Activated T-cell treated with anti-CD3 and anti-CD28 coated beads, Interleukin-2, amount 50 U/mL, for 72 hours (primary cell): ENCODE results near the gene PRRT1B. TPM values are rescaled to one million over a fixed set of nuclear protein-coding genes. Genes with fewer than 3 reads are reported as not detected.
A peak's percentile ranks its signal among the peaks of the same experiment; 100 is the strongest.

ENCODE experiments used
- ATAC-seq, 2 donors: fragments of 150-1000 bp; cut with Tn5 transposase; replicated peaks in 1 of 2; 2 replicates each; pipeline ENCODE4 v1.10.0; 2021; ENCODE audit warnings: moderate library complexity in 2 of 2, mild to moderate bottlenecking in 1 of 2
- DNase-seq, 2 donors: peaks; one replicate each; pipeline ENCODE4 v3.0.0; 2021 to 2022; ENCODE audit warnings: mixed read lengths in 1 of 2
- H3K27ac Mint-ChIP-seq: one replicate; pipeline ENCODE4 v1.8.0; 2022; ENCODE audit warnings: mild to moderate bottlenecking, moderate library complexity, mixed read lengths
- H3K27me3 Mint-ChIP-seq: one replicate; pipeline ENCODE4 v1.8.0; 2022; ENCODE audit warnings: low read depth, mixed read lengths
- H3K36me3 Mint-ChIP-seq, 2 donors: one replicate each; pipeline ENCODE4 v1.8.0; 2022; ENCODE audit warnings: mixed read lengths in 2 of 2, mild to moderate bottlenecking in 1 of 2; ENCODE audit not compliant: insufficient read depth in 2 of 2
- H3K4me1 Mint-ChIP-seq: one replicate; pipeline ENCODE4 v1.8.0; 2022; ENCODE audit warnings: low read depth, mixed read lengths
- H3K4me3 Mint-ChIP-seq, 2 donors: one replicate each; pipeline ENCODE4 v1.8.0; 2022; ENCODE audit warnings: mild to moderate bottlenecking in 2 of 2, mixed read lengths in 2 of 2, moderate library complexity in 2 of 2
- H3K9me3 Mint-ChIP-seq, 2 donors: one replicate each; pipeline ENCODE4 v1.8.0; 2022; ENCODE audit warnings: mixed read lengths in 2 of 2
- total RNA-seq, 2 donors: library from RNA; stranded (reverse); gene quantifications; one replicate each; pipeline ENCODE4 v1.2.3, GENCODE V29; 2022

PRRT1B gene
- total RNA-seq, 2 donors from 2014 or later: not detected

DNA sequence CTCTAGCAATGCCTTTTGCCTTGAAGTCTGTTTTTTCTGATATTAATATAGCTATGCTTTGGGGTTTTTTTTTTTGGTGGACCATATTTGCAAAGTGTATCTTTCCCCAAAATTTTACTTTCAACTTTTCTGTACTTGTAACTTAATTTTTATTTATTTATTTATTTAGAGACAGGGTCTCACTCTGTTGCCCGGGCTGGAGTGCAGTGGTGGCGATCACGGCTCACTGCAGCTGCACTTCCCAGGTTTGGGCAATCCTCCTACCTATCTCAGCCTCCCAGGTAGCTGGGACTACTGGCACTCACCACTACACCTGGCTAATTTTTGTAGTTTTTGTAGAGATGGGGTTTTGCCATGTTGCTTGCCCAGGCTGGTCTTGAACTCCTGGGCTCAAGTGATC lies 20.8 kb downstream of the PRRT1B start:
- H3K27ac Mint-ChIP-seq: no peak overlapping the region
- no peak for ATAC-seq

DNA sequence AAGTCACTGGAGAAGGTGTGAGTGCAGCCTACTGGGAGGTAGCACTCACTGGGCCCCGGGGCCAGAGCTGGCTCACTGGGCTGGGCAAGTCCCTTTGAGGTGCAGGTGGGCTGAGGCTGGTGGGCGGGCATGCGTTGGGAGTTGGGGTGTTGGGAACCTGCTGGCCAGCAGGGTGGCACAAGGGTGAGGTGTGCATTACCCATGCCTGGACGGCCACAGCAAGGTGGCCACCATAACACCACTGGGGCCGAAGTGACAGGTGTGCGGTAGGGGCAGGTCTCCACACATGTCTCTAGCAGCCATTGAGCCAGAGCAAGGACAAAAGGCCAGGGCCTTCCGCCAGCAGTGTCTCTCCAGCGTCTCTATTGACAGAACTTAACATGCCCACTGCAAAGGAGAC lies 22.6 kb downstream of the PRRT1B start:
- Mint-ChIP-seq H3K36me3 (peaks cover 2 to 11% of the 10 kb centered on the region in 2 donors), H3K4me1 (peaks cover 15% of the 10 kb centered on the region), H3K27ac (no peak overlapping the region), H3K27me3 (no peaks in the 10 kb centered on the region), H3K9me3 (no peaks in the 10 kb centered on the region), H3K4me3 (no peak overlapping the region)
- DNase-seq: no peak
- peak; percentile 26 to 46 for ATAC-seq

More for the DNA sequence above, 20.8 kb downstream of the PRRT1B start:
- Mint-ChIP-seq H3K36me3 (peaks cover 4 to 10% of the 10 kb centered on the region in 2 donors), H3K27me3 (no peaks in the 10 kb centered on the region), H3K4me1 (peaks cover 15% of the 10 kb centered on the region), H3K4me3 (peak overlapping the region in 1 of 2 donors; percentile 29), H3K9me3 (no peaks in the 10 kb centered on the region)
- no peak for DNase-seq

DNA sequence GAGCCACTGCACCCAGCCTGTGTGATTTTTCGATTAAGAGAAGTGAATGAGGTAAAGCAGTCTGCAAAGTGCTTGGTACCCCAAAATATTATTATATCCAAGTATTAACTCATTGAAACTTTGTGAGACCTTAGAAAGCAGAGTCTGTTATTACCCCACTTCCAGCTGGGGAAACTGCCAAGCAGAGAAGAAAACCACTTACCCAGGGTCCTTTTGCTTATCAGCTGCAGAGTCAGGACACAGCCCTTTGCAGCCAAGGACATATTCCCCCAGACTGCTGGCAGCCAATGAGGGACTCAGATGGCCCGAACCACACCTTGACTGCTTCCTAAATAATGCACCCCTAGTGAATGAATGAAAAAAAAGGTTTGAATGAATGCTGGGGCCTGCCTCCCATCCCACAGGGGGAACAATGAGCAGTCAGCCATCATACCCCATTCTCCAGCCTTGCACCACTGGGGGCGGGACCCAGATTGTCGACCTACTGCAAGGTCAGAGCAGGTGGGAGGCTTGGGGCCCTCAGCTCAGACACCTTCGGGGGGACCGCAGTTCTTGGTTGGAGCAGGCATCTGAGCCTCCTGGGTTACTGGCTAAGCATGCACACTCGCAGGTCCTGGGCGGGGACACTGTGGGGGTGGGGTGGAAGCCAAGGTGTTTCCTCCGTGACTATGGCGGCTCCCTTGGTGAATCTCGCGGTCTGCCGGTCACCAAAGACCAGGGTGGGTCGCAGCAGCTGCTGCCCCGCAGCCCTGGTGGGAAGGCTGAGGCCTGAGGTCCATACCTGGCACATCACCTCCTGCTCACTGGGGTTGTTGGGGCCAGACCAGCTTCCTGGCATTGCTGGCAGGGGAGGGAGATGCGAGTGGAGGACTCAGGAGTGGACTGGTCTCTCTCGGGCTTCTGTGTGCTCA lies 29.7 kb downstream of the PRRT1B start:
- Mint-ChIP-seq H3K4me1 (peaks cover 24% of the 10 kb centered on the region), H3K27ac (no peak overlapping the region), H3K36me3 (peaks cover 3 to 21% of the 10 kb centered on the region in 2 donors), H3K9me3 (no peaks in the 10 kb centered on the region), H3K27me3 (no peaks in the 10 kb centered on the region), H3K4me3 (no peak overlapping the region)
- DNase-seq (no peak), ATAC-seq (no peak)

DNA sequence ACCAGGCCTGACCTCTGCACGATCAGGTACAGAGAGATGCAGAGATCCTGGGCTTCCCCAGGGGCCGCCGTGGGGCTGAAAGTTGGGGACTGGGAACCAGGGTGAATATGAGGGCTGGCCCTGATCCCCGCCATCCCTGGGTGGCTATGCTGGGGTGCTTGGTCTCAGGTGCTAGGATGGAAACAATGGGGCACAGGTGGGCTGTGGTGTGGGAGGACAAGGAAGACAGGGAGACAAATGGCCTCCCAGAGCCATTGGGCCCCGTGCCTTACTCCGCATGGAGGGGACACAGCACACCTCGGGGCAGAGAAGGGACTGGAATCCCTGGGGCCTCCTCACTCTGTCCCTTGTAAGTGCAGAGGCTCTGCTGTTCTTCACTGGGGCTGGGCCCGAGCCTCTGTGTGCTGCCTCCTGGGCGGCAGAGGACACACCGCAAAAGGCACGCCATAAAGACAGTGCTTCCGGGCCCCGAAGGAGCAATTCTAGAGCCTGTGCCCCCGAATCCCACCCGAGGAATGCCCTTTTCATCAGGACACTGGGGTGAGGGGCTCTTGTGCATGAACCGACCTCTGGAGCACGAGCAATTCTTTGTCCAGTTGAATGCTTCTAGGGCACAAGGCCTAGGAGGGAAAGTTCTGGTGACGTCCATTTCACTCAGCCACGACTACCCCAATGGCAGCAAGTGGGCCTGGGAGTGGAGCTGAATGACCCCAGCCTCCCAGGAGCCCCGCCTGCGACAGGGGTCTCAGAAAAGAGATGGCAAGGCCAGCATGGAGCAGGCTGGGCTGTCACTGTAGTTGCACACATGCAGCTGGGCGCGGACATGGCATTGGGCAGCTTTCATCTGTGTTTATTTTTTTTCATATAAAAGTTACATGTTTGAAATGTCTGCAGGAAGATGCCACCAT lies 30.9 kb downstream of the PRRT1B start:
- ATAC-seq (no peak), DNase-seq (no peak)
- no peak overlapping the region for H3K27ac Mint-ChIP-seq
- peaks cover 5 to 21% of the 10 kb centered on the region in 2 donors for H3K36me3 Mint-ChIP-seq
- H3K27me3 Mint-ChIP-seq: no peaks in the 10 kb centered on the region
- H3K9me3 Mint-ChIP-seq: no peaks in the 10 kb centered on the region
- peaks cover 24% of the 10 kb centered on the region for H3K4me1 Mint-ChIP-seq
- H3K4me3 Mint-ChIP-seq: no peak overlapping the region

DNA sequence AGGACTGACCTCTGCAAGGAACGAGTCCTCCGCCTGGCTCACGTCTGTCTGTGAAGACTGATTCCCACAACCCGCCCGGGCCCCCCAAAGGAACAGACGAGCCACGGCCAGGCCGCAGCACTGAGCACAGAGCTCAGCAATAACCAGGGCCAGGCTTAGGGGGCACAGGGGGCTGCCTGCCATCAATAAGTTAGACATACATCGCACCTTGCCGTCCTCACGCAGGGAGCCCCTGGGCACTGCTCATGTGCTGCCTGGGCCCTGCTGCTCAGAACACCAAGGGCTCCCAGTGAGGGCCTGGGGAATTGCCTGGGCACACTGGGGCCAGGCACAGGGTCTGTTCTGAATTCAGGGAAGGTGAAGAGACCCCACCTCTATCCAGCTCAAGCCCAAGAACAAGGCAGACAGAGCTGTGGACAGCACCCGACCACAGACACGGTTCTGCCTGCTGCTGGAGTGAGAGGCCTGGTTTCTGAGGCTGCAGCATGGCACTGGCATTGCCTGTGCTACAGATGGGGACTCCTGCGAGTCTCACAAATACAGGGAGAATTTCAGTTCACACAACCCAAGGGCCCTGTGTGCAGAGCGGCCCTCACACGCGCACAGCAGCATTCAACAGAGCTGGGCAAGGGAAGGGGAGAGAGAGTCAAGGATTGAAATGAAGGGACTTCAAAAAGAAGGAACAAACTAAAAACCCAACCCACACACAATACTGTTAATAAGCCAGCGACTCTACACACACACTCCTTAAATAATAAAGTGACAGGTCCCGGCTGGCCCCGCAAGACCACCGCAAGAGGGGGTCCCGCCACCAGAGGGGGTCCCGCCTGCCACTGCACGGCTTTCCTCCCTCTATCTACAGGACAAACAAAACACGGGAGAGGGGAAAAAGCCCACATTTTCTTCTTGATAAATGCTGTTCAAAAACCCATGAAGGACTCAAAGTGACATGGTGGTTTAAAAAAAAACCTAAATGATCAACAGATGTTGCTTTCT lies 32.0 kb downstream of the PRRT1B start:
- H3K27ac Mint-ChIP-seq: peak overlapping the region; percentile 77
- ATAC-seq: no peak
- H3K9me3 Mint-ChIP-seq: no peaks in the 10 kb centered on the region
- peaks cover 24% of the 10 kb centered on the region for H3K4me1 Mint-ChIP-seq
- peaks cover 7 to 24% of the 10 kb centered on the region in 2 donors for H3K36me3 Mint-ChIP-seq
- H3K27me3 Mint-ChIP-seq: no peaks in the 10 kb centered on the region
- DNase-seq: no peak
- no peak overlapping the region for H3K4me3 Mint-ChIP-seq

DNA sequence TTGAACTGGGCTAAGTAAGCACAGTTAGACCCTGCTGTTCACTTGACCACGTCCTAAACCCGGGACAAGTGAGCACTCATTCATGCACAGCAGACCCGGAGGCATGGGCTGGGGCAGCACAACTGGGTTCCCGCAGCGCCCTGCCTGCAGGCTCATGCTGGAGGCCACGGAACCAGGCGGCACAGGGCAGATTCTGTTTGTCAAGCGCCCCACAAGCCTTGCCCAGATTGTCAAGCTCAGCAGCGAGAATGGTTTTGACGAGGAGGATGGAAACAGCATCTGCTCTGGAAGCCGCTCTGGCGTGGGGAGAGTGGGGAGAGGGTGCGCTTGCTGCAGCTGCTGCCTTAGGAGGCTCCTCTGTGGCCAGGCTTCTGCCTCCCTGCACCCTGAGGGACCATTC lies 32.7 kb downstream of the PRRT1B start:
- H3K27me3 Mint-ChIP-seq: no peaks in the 10 kb centered on the region
- DNase-seq (no peak), ATAC-seq (no peak)
- H3K4me3 Mint-ChIP-seq: peak overlapping the region in 1 of 2 donors; percentile 37
- H3K9me3 Mint-ChIP-seq: no peaks in the 10 kb centered on the region
- H3K4me1 Mint-ChIP-seq: peaks cover 24% of the 10 kb centered on the region
- H3K36me3 Mint-ChIP-seq: peaks cover 7 to 25% of the 10 kb centered on the region in 2 donors
- H3K27ac Mint-ChIP-seq: no peak overlapping the region

DNA sequence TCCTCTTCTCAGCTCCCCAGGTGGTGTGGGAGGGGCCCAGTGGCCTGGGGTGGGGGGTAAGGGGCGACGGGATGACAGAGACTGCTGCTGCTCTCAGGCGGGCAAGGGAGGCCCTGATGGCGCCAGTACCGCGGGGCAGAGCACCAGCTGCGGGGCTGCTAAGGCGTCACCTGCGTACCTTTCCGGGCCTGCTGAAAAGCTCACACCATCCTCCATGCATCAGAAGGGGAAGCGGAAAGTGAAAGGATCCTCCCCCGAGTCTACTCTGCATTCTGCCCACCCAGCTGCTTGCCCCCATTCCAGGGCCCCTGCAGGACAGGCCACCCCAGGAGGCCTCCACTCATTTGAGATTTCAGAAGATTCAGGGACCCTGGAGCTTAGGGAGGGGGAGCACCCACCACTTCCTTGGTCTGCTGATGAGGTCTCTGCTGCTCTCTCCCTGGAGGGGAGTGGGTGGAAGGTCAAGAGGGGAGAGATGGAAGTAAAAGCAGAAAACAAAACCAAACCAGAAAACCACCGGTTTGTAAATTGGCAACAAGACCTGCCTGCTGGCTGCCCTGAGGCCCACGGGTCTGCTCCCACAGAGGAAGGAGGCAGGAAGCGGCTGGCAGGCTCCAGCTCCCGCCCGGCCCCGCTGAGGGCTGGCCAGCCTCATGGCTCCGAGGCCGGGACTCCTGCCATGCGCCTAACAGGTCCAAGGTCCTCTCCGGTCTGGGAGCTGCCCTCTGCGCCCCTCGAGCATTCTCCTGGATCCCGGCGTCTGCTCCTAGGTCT lies 33.6 kb downstream of the PRRT1B start:
- Mint-ChIP-seq H3K36me3 (peaks cover 7 to 29% of the 10 kb centered on the region in 2 donors), H3K27me3 (no peaks in the 10 kb centered on the region), H3K4me1 (peaks cover 24% of the 10 kb centered on the region), H3K9me3 (no peaks in the 10 kb centered on the region), H3K4me3 (peak overlapping the region; percentile 60 to 61), H3K27ac (peak overlapping the region; percentile 85)
- peak; percentile 61 to 73 for ATAC-seq
- DNase-seq: peak; percentile 20 to 33

DNA sequence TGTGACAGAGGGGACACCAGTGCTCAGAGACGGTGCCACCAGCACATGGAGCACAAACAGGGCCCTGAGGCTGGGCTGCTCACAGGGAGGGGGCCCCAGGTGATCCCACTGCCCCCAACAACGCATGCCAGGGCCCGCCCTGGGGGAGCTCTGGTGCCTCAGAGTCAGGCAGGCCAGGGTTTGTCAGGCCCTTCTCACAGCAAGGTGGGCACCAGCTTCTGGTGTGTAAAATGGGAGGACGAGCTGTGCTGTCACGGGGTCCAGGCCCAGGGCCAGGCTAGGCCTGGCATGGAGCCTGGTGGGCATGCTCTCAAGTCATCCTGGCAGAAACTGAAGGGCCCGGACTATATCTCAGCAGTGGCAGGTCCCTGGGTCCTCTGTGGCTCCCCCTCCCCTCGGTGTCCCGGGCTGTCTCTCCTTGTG lies 34.5 kb downstream of the PRRT1B start:
- H3K4me3 Mint-ChIP-seq: peak overlapping the region; percentile 60 to 61
- H3K27me3 Mint-ChIP-seq: no peaks in the 10 kb centered on the region
- peaks cover 7 to 30% of the 10 kb centered on the region in 2 donors for H3K36me3 Mint-ChIP-seq
- no peak for DNase-seq
- ATAC-seq: no peak
- peaks cover 29% of the 10 kb centered on the region for H3K4me1 Mint-ChIP-seq
- no peak overlapping the region for H3K27ac Mint-ChIP-seq
- H3K9me3 Mint-ChIP-seq: no peaks in the 10 kb centered on the region

DNA sequence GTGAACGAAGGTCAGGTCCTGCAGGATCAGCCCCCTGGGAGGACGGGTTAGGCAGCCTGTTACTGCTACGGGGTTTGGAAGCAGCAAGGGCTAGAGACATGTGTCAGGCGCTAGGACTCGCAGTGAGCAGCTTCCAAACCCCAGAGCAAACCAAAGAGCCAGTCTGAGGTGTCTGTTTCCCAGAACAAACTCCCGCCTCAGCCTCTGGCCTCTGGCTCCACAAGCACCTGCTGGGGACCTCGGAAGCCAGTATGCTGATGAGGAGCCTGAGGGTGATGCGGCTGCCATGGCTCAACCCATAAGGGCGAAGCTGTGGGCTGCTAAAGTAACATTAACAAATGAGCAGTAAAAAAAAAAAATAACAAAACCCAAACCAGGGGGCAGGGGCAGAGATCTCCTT lies 35.0 kb downstream of the PRRT1B start:
- H3K36me3 Mint-ChIP-seq: peaks cover 7 to 33% of the 10 kb centered on the region in 2 donors
- H3K27ac Mint-ChIP-seq: no peak overlapping the region
- no peak overlapping the region for H3K4me3 Mint-ChIP-seq
- H3K4me1 Mint-ChIP-seq: peaks cover 34% of the 10 kb centered on the region
- no peaks in the 10 kb centered on the region for H3K9me3 Mint-ChIP-seq
- no peaks in the 10 kb centered on the region for H3K27me3 Mint-ChIP-seq
- DNase-seq (no peak), ATAC-seq (no peak)

DNA sequence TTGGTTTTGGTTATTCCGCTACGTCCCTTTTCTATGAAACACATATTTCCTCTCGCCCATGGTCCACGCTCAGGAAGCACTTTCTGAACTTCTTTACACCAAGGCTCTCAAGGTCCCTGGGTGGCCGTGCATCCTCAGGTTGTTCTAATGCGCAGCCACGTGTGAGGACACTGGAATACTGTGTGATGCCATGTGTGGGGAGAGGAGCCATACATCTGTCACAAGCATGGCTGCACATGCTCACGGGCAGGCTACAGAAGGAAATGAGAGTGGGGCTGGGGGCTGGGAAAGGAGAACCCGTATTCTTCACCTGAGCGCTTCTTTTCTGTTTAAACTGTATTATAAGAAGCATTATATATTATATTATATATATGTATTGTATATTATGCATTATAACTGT lies 36.7 kb downstream of the PRRT1B start:
- Mint-ChIP-seq H3K27ac (no peak overlapping the region), H3K27me3 (no peaks in the 10 kb centered on the region), H3K4me3 (no peak overlapping the region), H3K9me3 (no peaks in the 10 kb centered on the region), H3K36me3 (peaks cover 12 to 34% of the 10 kb centered on the region in 2 donors), H3K4me1 (peaks cover 51% of the 10 kb centered on the region)
- DNase-seq (no peak), ATAC-seq (no peak)

DNA sequence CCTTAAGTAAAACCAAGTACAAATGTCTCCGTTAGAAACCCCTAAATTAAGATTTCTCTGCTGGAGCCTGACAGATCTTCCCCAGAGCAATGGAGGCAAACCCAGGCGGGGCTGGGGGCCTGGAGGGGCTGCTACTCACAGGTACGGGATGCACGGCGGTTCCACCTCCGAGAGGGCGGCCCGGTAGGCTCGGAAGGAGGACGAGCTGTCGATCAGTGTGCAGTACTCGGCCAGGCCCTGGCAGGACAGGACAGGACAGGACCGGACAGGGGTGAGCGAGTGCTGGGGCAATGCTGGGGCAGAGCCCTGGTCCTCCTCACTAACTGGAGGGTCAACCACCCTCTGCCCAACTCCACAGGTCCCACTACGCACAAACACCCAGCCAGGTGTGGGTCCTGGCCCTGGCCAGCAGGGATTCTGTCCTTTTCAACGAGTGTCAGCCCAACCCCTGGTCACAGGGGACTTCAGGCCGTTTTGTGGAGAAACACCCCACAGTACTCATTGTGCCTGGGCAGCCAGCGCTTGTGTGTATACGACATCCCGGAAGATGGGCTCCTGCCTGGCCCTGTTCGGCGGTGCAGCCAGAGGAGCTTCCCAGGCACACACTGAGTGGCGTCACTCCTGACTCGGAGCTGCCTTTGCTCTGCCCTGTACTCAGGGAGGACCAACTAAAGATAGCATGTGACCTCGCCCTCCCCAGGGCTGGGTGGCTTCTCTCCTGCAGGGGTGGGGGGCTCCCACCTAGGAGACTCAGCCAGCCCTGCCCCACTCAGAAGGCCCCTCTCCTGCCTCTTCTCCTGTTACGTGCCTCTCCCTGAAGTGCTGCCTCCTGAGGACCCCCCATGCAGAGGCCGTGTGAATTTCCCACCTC lies 37.4 kb downstream of the PRRT1B start:
- peaks cover 52% of the 10 kb centered on the region for H3K4me1 Mint-ChIP-seq
- ATAC-seq: no peak

More for the DNA sequence above, 37.4 kb downstream of the PRRT1B start:
- no peaks in the 10 kb centered on the region for H3K9me3 Mint-ChIP-seq
- H3K27me3 Mint-ChIP-seq: no peaks in the 10 kb centered on the region
- H3K27ac Mint-ChIP-seq: no peak overlapping the region
- H3K36me3 Mint-ChIP-seq: peaks cover 14 to 33% of the 10 kb centered on the region in 2 donors
- DNase-seq: no peak
- H3K4me3 Mint-ChIP-seq: no peak overlapping the region
